Liver (tissue), 10 donors: Measurements from ENCODE around the gene HEATR3. TPM values are rescaled to one million over a fixed set of nuclear protein-coding genes. Genes with fewer than 3 reads are reported as not detected.
A peak's percentile ranks its signal among the peaks of the same experiment; 100 is the strongest.

Experiments
- DNase-seq: peaks from one replicate; pipeline ENCODE4 v3.0.0-alpha.2; 2017; ENCODE audit warnings: low spot score
- H3K27ac ChIP-seq, 2 donors: one replicate each; pipeline ENCODE4 v1.7.0; 2013; ENCODE audit warnings: inconsistent platforms in 2 of 2, low read length in 2 of 2, control low read depth in 1 of 2, low read depth in 1 of 2, mild to moderate bottlenecking in 1 of 2
- H3K27me3 ChIP-seq, 4 donors: one replicate each; pipeline versions ENCODE4 v1.6.1 to v1.7.0; 2013; ENCODE audit warnings: low read length in 3 of 4, inconsistent platforms in 1 of 4, mild to moderate bottlenecking in 1 of 4, moderate library complexity in 1 of 4; ENCODE audit not compliant: control insufficient read depth in 4 of 4, insufficient read depth in 4 of 4
- H3K36me3 ChIP-seq, 4 donors: one replicate each; pipeline versions ENCODE4 v1.6.1 to v1.7.0; 2013; ENCODE audit warnings: low read length in 3 of 4, mild to moderate bottlenecking in 3 of 4, low read depth in 1 of 4, moderate library complexity in 1 of 4; ENCODE audit not compliant: control insufficient read depth in 4 of 4, insufficient read depth in 3 of 4
- H3K4me1 ChIP-seq, 4 donors: one replicate each; pipeline versions ENCODE4 v1.6.1 to v1.7.0; 2013; ENCODE audit warnings: low read length in 3 of 4, mild to moderate bottlenecking in 3 of 4, moderate library complexity in 1 of 4; ENCODE audit not compliant: control insufficient read depth in 4 of 4, insufficient read depth in 4 of 4
- H3K4me3 ChIP-seq, 3 donors: one replicate each; pipeline versions ENCODE4 v1.6.1 to v1.7.0; 2013; ENCODE audit warnings: low read length in 3 of 3, control low read depth in 1 of 3, low read depth in 1 of 3, mild to moderate bottlenecking in 1 of 3
- H3K9ac ChIP-seq, 2 donors: one replicate each; pipeline ENCODE4 v1.7.0; 2013; ENCODE audit warnings: low read length in 2 of 2, mild to moderate bottlenecking in 2 of 2, moderate library complexity in 2 of 2, control low read depth in 1 of 2, low read depth in 1 of 2
- H3K9me3 ChIP-seq, 4 donors: one replicate each; pipeline versions ENCODE4 v1.6.1 to v1.7.0; 2013; ENCODE audit warnings: low read length in 3 of 4; ENCODE audit not compliant: control insufficient read depth in 4 of 4
- EGR1 ChIP-seq, 2 donors: IDR thresholded peaks; 2 replicates each; pipeline ENCODE4 v1.6.1; 2016 to 2018; ENCODE audit warnings: antibody characterized with exemption in 2 of 2, low read depth in 2 of 2
- FOXA1 ChIP-seq: IDR thresholded peaks from 2 replicates; pipeline ENCODE4 v1.6.1; 2016; ENCODE audit warnings: antibody characterized with exemption
- FOXA2 ChIP-seq: IDR thresholded peaks from 2 replicates; pipeline ENCODE4 v1.6.1; 2016; ENCODE audit warnings: antibody characterized with exemption
- GABPA ChIP-seq, 2 donors: IDR thresholded peaks in 1 of 2; conservative IDR thresholded peaks in 1 of 2; 2 replicates each; pipeline ENCODE4 v1.6.1; 2016; ENCODE audit warnings: antibody characterized with exemption in 2 of 2, mild to moderate bottlenecking in 1 of 2, moderate library complexity in 1 of 2
- JUND ChIP-seq, 2 donors: IDR thresholded peaks; 2 replicates each; pipeline ENCODE4 v1.6.1; 2016; ENCODE audit warnings: antibody characterized with exemption in 2 of 2
- NR2F2 ChIP-seq: IDR thresholded peaks from 2 replicates; pipeline ENCODE4 v1.6.1; 2016; ENCODE audit warnings: antibody characterized with exemption
- REST ChIP-seq: IDR thresholded peaks from 2 replicates; pipeline ENCODE4 v1.6.1; 2016; ENCODE audit warnings: antibody characterized with exemption, mild to moderate bottlenecking
- SP1 ChIP-seq: IDR thresholded peaks from 2 replicates; pipeline ENCODE4 v1.6.1; 2018; ENCODE audit warnings: antibody characterized with exemption, mild to moderate bottlenecking
- ZBTB33 ChIP-seq: IDR thresholded peaks from 2 replicates; pipeline ENCODE4 v1.6.1; 2016; ENCODE audit warnings: antibody characterized with exemption
- WGBS: extraction: QIAGEN DNeasy Blood & Tissue Kit; methylation state at CpG from one replicate; pipeline ENCODE4 v1.1.7; 2013; 5-methylcytosine and 5-hydroxymethylcytosine counted together
- polyA plus RNA-seq, 2 donors: library from polyadenylated mRNA; stranded (reverse) in 1 of 2; unstranded in 1 of 2; fragments of 200-250 nt in 1 of 2; fragments of >200 nt in 1 of 2; fragmentation: Nextera tagmentation in 1 of 2; extraction: Ambion mirVana in 1 of 2; gene quantifications; one replicate each; pipeline versions ENCODE4 v1.2.1 to v1.2.3, GENCODE V29; 2013 to 2015
- small RNA-seq: library from RNA; depleted of rRNA; stranded (forward); fragments of <200 nt; gene quantifications from one replicate; pipeline ENCODE3, GENCODE V24; 2014
- total RNA-seq, 2 donors: library from RNA; depleted of rRNA; stranded (reverse); fragments of >200 nt; gene quantifications; one replicate each; pipeline ENCODE4 v1.2.3, GENCODE V29; 2014
- donor health status: healthy.
- donor health status: healthy.
- donor health status: healthy.
- donor health status: healthy.
- donor health status: healthy.

Gene HEATR3
- total and polyA plus RNA-seq, 4 donors, result 3.8 to 24.3 (median 9.7) TPM

- H3K27ac ChIP-seq, result peak overlapping the region; percentile 79 to 93
- H3K4me3 ChIP-seq, result peak overlapping the region; percentile 60 to 97 (median 85)
- H3K4me1 ChIP-seq, result peaks cover 4 to 35% (median 15%) of the 10 kb centered on the region in 4 donors
- TF ChIP-seq GABPA (IDR thresholded peaks at IDR 0.05 in 1 of 2, conservative IDR thresholded peaks at IDR 0.05 in 1 of 2) (no peak), SP1 (no peak), FOXA1 (no peak)
- H3K9me3 ChIP-seq, result no peaks in the 10 kb centered on the region
- 10% methylated on average over 10 of the region's 10 CpGs for WGBS
- no peaks in the 10 kb centered on the region for H3K36me3 ChIP-seq
- no peaks in the 10 kb centered on the region for H3K27me3 ChIP-seq
- DNase-seq, result peak; percentile 50
- peak overlapping the region; percentile 63 to 92 for H3K9ac ChIP-seq
Measured at GRCh38 chr16:50154420-50154950, 88.7 kb downstream of the HEATR3 start.

GRCh38 chr16:50155925-50156324, 90.2 kb downstream of the HEATR3 start:
- H3K27me3 ChIP-seq, result no peaks in the 10 kb centered on the region
- peak overlapping the region in 1 of 2 donors; percentile 23 for H3K9ac ChIP-seq
- 51% methylated on average over 1 of the region's 1 CpG for WGBS
- peaks cover 4 to 41% (median 15%) of the 10 kb centered on the region in 4 donors for H3K4me1 ChIP-seq
- peak overlapping the region in 1 of 3 donors; percentile 97 for H3K4me3 ChIP-seq
- no peaks in the 10 kb centered on the region for H3K9me3 ChIP-seq
- H3K27ac ChIP-seq, result peak overlapping the region; percentile 79 to 93
- H3K36me3 ChIP-seq, result no peaks in the 10 kb centered on the region
- no peak for DNase-seq
- TF ChIP-seq FOXA1, result no peak
- TF ChIP-seq REST, result no peak
- no peak for TF ChIP-seq EGR1 (IDR thresholded peaks at IDR 0.05; ENCODE audit: low read depth in 2 of 2)
- TF ChIP-seq ZBTB33, result no peak
- TF ChIP-seq NR2F2, result no peak
- TF ChIP-seq JUND (IDR thresholded peaks at IDR 0.05), result no peak
- TF ChIP-seq GABPA (IDR thresholded peaks at IDR 0.05 in 1 of 2, conservative IDR thresholded peaks at IDR 0.05 in 1 of 2), result no peak
- no peak for TF ChIP-seq FOXA2

Small RNA genes within 50 kb of the gene (small RNA-seq; reads per million reads assigned to genes)
- gene RF00017 (not detected), gene RF00156 (not detected), gene RNY4P3 (0.27 reads per million, percentile 19 among the genes with 10 or more reads in this experiment), gene RPL10P14 (not detected)

Other genes starting within 250 kb of the HEATR3 start
- 1 to 10 TPM in 1 of 2 donors, under 1 TPM in 1; 0.42 to 1.6 TPM for gene ZNF423, start 209.9 kb upstream of the HEATR3 start, total RNA-seq
- gene ZNF423, start 209.9 kb upstream of the HEATR3 start, polyA plus RNA-seq, result under 1 TPM; 0.24 to 0.37 TPM
- 10 to 100 TPM; 12.6 to 21.6 TPM for gene CNEP1R1, start 40.7 kb upstream of the HEATR3 start, total RNA-seq
- 1 to 10 TPM; 4.2 to 4.9 TPM for gene CNEP1R1, start 40.7 kb upstream of the HEATR3 start, polyA plus RNA-seq
- 10 to 100 TPM in 1 of 2 donors, 1 to 10 TPM in 1; 7.5 to 10.8 TPM for gene TENT4B, start 87.3 kb downstream of the HEATR3 start, total RNA-seq
- 1 to 10 TPM; 4.2 to 8.3 TPM for gene TENT4B, start 87.3 kb downstream of the HEATR3 start, polyA plus RNA-seq
- 10 to 100 TPM; 11.5 to 43.9 TPM for gene ADCY7, start 200.6 kb downstream of the HEATR3 start, total RNA-seq
- 1 to 10 TPM; 1.8 to 3.4 TPM for gene ADCY7, start 200.6 kb downstream of the HEATR3 start, polyA plus RNA-seq